Measurements from ENCODE around the gene CRYBA4.

- TF ChIP-seq KDM5B (CRISPR knock-in tag; IDR thresholded peaks at IDR 0.05; ENCODE audit: borderline replicate concordance) = no peak
- TF ChIP-seq ZNF343 (CRISPR knock-in tag; IDR thresholded peaks at IDR 0.05) = no peak
- TF ChIP-seq ZNF350 (CRISPR knock-in tag; IDR thresholded peaks at IDR 0.05; ENCODE audit: borderline replicate concordance, low read depth) = no peak
- TF ChIP-seq ATF1 (CRISPR knock-in tag; IDR thresholded peaks at IDR 0.05) = no peak
- TF ChIP-seq JUNB (CRISPR knock-in tag; IDR thresholded peaks at IDR 0.05; ENCODE audit: borderline replicate concordance) = no peak
- no peak for TF ChIP-seq POLR2A (IDR thresholded peaks at IDR 0.05; ENCODE audit: insufficient read depth in 1 of 2, low read depth in 2 of 2, low read length in 2 of 2)
- TF ChIP-seq, protein P1, sequence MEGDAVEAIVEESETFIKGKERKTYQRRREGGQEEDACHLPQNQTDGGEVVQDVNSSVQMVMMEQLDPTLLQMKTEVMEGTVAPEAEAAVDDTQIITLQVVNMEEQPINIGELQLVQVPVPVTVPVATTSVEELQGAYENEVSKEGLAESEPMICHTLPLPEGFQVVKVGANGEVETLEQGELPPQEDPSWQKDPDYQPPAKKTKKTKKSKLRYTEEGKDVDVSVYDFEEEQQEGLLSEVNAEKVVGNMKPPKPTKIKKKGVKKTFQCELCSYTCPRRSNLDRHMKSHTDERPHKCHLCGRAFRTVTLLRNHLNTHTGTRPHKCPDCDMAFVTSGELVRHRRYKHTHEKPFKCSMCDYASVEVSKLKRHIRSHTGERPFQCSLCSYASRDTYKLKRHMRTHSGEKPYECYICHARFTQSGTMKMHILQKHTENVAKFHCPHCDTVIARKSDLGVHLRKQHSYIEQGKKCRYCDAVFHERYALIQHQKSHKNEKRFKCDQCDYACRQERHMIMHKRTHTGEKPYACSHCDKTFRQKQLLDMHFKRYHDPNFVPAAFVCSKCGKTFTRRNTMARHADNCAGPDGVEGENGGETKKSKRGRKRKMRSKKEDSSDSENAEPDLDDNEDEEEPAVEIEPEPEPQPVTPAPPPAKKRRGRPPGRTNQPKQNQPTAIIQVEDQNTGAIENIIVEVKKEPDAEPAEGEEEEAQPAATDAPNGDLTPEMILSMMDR (CRISPR knock-in tag; IDR thresholded peaks at IDR 0.05) = no peak
- TF ChIP-seq ZNF362 (CRISPR knock-in tag; IDR thresholded peaks at IDR 0.05; ENCODE audit: borderline replicate concordance) = no peak
- no peak for TF ChIP-seq POLR2AphosphoS5 (IDR thresholded peaks at IDR 0.05; ENCODE audit: low read depth, low read length)
- TF ChIP-seq ZBTB8A (CRISPR knock-in tag; IDR thresholded peaks at IDR 0.05; ENCODE audit: borderline replicate concordance, low read depth) = no peak
- no peak for TF ChIP-seq HOXD1 (CRISPR knock-in tag; IDR thresholded peaks at IDR 0.05)
- TF ChIP-seq ZMYM3 (CRISPR knock-in tag; IDR thresholded peaks at IDR 0.05) = no peak
Observed at GRCh38 chr22:26675687-26676268, 54.0 kb downstream of the CRYBA4 start.
